Measurements from ENCODE around the gene CITED1. TPM values are rescaled to one million over a fixed set of nuclear protein-coding genes. Genes with fewer than 3 reads are reported as not detected.

Gene CITED1
- total RNA-seq, 2 donors from 2014 or later = not detected

DNA sequence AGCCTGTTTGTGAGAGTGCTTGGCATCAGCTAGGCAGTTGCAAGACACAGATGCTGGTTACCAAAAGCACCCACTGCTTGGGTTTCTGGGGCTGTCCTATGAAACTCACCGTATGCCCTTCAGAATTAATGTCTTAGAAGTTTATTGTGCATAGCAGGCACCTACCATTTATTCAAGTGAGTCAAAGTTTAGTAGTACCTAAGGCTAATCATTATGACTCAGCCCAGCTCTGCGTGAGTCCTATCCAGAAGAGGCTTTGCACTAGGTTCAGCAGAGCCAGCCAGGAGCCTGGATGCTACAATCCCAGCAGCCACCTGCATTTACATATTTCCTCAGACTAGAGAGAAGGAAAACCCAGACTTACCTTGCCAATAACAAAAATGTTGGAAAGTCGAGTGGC, 32.8 kb downstream of the CITED1 start:
- Histone ChIP-seq H3K36me3 (peaks cover 4% of the 10 kb centered on the region), H3K4me1 (no peaks in the 10 kb centered on the region), H3K27me3 (no peaks in the 10 kb centered on the region), H3K27ac (no peak overlapping the region), H3K9me3 (no peaks in the 10 kb centered on the region), H3K4me3 (no peak overlapping the region), H3K9ac (ENCODE audit: low read depth in 2 of 2, low read length in 2 of 2) (no peak overlapping the region)
- TF ChIP-seq, protein P1, sequence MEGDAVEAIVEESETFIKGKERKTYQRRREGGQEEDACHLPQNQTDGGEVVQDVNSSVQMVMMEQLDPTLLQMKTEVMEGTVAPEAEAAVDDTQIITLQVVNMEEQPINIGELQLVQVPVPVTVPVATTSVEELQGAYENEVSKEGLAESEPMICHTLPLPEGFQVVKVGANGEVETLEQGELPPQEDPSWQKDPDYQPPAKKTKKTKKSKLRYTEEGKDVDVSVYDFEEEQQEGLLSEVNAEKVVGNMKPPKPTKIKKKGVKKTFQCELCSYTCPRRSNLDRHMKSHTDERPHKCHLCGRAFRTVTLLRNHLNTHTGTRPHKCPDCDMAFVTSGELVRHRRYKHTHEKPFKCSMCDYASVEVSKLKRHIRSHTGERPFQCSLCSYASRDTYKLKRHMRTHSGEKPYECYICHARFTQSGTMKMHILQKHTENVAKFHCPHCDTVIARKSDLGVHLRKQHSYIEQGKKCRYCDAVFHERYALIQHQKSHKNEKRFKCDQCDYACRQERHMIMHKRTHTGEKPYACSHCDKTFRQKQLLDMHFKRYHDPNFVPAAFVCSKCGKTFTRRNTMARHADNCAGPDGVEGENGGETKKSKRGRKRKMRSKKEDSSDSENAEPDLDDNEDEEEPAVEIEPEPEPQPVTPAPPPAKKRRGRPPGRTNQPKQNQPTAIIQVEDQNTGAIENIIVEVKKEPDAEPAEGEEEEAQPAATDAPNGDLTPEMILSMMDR (IDR thresholded peaks at IDR 0.05) = no peak
- DNase-seq = no peak
- intact Hi-C loops (cut with DNase I) = no loop called here

DNA sequence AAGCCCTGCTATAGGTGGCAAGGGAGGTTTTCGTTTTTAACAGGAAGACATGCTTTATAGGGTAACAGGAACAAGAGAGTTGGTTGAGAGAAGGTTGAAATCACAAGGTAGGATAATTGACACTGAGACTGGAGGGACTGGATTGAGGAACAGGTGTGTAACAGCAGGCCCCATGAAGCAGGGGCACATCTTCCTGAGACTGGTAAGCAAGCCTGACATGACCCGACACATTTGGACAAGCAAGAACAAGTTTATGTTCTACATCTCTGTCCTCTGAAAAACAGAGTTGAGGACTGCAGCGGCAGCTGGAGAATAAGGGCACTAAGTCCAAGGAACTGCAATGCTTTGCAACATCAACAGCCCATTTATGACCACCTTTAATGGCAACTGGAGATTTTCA, 33.9 kb downstream of the CITED1 start:
- Histone ChIP-seq H3K9me3 (no peaks in the 10 kb centered on the region), H3K4me1 (no peaks in the 10 kb centered on the region)

DNA sequence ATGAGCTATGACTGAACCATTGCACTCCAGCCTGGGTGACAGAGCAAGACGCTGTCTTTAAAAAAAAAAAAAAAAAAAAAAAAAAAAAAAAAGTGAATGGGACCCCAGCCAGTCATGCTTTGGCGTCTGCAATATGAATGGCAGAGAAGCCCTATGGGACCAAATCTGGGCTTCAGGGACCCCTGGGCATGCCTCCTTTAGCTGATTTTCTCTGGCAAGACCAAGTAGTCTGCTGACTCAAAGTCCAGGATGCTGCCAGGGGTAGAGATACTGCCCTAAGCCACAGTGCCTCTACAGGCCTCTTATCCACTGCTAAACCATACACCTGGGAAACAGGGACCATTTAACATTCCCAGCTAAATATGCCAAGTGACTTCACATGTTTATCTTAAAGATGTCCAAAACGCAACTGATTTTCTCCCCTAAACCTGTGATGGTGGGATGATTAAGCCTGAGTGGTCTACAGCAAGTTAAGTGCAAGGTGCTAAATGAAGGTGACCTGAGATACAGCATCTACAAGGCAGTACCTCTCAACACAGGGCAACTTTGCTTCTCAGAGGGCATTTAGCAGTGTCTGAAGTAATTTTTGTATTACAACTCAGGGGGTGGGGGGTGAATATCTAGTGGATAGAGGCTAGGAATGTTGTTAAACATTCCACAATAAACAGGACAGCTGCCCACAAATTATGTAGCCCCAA, 34.5 kb downstream of the CITED1 start:
- Histone ChIP-seq H3K4me1 (no peaks in the 10 kb centered on the region), H3K9ac (ENCODE audit: low read depth in 2 of 2, low read length in 2 of 2) (no peak overlapping the region), H3K9me3 (no peaks in the 10 kb centered on the region), H3K4me3 (no peak overlapping the region), H3K36me3 (peaks cover 4% of the 10 kb centered on the region), H3K27ac (no peak overlapping the region), H3K27me3 (no peaks in the 10 kb centered on the region)
- TF ChIP-seq, protein P1 (IDR thresholded peaks at IDR 0.05) = no peak
- no peak for DNase-seq
- intact Hi-C loops (cut with DNase I) = no loop called here

More for the DNA sequence above, 33.9 kb downstream of the CITED1 start:
- Histone ChIP-seq H3K27me3 (no peaks in the 10 kb centered on the region), H3K9ac (ENCODE audit: low read depth in 2 of 2, low read length in 2 of 2) (no peak overlapping the region), H3K4me3 (no peak overlapping the region), H3K36me3 (peaks cover 4% of the 10 kb centered on the region), H3K27ac (no peak overlapping the region)
- intact Hi-C loops (cut with DNase I) = no loop called here
- no peak for DNase-seq
- TF ChIP-seq, protein P1 (IDR thresholded peaks at IDR 0.05) = no peak

DNA sequence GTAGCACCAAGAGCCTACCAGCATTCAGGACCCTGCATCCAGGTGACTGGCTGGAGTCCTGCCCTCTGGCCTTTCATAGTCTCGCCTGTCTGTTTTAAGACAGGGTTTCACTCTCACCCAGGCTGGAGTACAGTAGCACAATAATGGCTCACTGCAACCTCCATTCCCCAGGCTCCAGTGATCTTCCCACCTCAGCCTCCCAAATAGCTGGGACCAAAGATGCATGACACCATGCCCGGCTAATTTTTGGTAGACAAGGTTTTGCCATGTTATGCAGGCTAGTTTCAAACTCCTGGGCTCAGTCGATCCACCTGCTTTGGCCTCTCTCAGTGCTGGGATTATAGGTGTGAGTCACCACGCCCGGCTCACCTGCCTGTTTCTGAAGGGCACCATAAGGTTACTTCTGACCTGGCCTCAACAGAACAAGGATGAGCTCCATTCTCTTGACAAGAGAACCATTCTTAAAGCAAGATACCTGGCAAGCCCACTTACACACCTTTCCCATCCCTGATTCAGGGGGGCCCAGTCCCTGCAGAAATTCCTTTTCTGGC, 35.3 kb downstream of the CITED1 start:
- no peak for DNase-seq
- Histone ChIP-seq H3K4me1 (no peaks in the 10 kb centered on the region), H3K9ac (ENCODE audit: low read depth in 2 of 2, low read length in 2 of 2) (no peak overlapping the region), H3K27ac (no peak overlapping the region), H3K36me3 (peaks cover 4% of the 10 kb centered on the region), H3K4me3 (no peak overlapping the region), H3K27me3 (no peaks in the 10 kb centered on the region), H3K9me3 (no peaks in the 10 kb centered on the region)
- TF ChIP-seq, protein P1 (IDR thresholded peaks at IDR 0.05) = no peak
- intact Hi-C loops (cut with DNase I) = no loop called here

DNA sequence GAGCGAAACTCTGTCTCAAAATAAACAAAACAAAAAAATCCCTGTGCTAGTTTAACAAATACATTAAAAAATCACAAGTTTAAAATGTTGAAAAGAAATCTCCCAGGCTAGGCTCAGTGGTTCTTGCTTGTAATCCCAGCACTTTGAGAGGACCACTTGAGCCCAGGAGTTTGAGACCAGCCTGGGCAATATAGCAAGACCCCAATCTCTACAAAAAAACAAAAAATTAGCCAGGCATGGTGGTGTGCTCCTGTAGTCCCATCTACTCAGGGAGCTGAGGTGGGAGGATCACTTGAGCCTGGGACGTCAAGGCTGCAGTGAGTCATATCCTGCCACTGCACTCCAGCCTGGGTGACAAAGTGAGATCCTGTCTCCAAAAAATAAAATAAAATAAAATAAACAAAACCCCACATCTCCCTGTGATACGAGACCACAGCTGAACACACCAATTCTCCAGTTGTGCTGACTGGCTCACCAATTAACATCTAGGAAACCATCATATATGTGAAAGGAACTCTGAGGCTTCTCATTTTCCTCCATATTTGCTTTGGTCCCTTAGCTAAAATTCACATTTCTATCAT, 36.0 kb downstream of the CITED1 start:
- Histone ChIP-seq H3K27me3 (no peaks in the 10 kb centered on the region), H3K36me3 (peaks cover 4% of the 10 kb centered on the region), H3K9me3 (no peaks in the 10 kb centered on the region), H3K4me3 (no peak overlapping the region), H3K9ac (ENCODE audit: low read depth in 2 of 2, low read length in 2 of 2) (no peak overlapping the region), H3K4me1 (no peaks in the 10 kb centered on the region), H3K27ac (no peak overlapping the region)
- TF ChIP-seq, protein P1 (IDR thresholded peaks at IDR 0.05) = no peak
- DNase-seq = no peak
- intact Hi-C loops (cut with DNase I) = no loop called here

Data from colonic mucosa (tissue), 4 donors.